ENCODE data around the gene ROR1. TPM values are rescaled to one million over a fixed set of nuclear protein-coding genes. Genes with fewer than 3 reads are reported as not detected.

Gene ROR1
- total RNA-seq, 2 donors from 2014 or later: 5.7 to 14.7 TPM

DNA sequence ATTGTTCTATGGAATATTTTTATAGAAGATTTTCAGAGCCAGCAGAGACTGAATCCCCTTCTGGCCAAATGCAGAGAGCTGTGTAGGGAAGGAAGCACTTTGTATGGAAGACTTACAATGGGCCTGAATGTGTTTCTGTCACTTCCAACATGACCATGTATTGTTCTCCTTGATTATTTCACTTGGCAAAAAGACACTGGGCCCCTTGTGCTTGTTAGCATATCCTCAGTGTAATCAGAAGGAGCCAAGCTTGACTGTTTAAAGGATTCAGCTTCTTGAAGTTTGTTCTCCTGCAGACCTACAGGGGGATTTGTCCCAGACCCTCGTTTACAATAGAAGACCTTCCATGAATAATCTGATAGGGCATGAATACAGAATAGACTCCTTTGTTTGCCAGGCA, 381.5 kb downstream of the ROR1 start:
- no peak for DNase-seq
- intact Hi-C loops (cut with DNase I): no loop called here
- ATAC-seq: no peak

DNA sequence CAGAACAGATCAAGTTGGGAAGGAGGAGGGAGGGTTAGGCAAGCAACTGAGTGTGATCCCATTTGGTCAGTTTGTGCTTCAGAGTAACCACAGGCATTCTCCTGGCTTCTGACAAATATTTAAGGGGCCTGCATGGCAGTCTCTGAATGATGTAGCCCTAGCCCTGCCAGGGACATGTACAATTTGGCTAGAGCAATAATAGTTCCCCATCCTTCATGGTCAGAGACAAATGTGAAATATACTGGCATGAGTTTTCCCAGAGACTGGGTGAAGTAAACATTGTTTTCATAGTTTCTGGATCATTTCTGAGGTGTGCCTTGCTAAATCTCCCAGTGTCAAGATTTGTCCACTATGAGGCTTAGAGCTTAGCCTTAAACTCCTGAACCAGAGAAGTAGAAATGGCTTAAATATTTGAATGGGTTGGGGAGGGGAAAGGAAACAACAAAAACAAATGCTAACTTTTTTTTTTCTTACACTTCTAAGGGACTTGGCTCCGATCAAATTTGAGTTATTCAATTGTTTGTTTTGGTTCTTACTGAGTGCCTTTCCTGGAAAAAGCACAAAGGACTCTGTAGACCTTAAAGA, 387.6 kb downstream of the ROR1 start:
- intact Hi-C loops (cut with DNase I): no loop called here
- ATAC-seq (no peak), DNase-seq (no peak)

DNA sequence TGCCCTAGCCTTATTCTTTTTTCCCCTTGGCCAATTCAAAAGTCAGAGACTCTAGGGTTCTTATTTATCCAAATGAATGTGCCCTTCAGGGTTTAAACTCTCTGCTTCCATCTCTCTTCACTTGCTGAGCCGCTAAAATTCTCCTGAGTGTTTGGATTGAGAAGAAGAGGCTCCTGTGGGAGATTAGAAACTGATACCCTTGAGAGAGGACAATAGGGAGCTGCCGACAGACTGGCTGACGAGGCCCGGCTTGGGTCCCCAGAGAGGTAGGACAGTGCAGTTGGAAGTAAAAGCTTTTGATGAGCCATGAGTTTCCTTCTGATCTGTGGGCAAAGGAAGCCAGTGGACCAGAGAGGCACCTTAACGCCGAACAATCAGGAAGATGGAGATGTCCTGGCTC, 388.3 kb downstream of the ROR1 start:
- DNase-seq: no peak
- ATAC-seq: no peak
- intact Hi-C loops (cut with DNase I): no loop called here

DNA sequence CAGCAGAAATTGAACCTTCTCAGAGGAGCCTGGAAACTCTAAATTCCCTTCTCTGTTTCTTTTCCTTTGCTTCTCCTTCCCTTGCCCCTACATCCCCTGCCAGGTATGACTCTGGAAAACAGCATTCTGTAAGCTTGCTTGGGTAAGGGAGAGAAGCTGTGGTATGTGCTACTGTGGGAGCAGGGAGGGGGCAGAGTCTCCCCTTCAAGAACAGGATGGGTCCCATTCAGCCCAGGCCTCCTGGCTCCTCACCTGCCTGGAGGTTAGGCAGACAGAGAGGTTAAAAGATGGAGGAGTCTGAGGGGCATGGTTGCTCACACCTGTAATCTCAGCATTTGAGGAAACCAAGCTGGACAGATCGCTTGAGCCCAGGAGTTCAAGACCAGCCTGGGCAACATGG, 389.0 kb downstream of the ROR1 start:
- no peak for ATAC-seq
- DNase-seq: no peak
- intact Hi-C loops (cut with DNase I): no loop called here

DNA sequence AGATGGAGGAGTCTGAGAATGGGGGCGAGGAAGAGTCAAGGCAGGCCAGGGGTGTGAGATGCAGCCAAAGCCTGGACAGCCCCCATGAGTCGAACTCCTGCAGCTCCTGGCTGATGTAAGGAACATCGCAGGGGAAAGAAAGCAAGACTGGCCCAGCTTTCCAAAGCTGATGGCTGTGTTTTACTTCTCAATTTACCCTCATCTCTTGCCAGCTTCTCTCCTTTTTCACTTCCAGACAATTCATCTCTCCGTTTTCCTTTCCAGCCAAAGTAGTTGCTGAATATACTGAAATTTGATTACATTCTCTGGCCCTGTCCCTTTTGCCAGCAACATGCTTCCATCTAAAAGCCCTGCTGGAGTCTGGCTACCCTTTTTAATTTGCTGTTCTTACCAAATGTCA, 389.6 kb downstream of the ROR1 start:
- ATAC-seq (no peak), DNase-seq (no peak)
- intact Hi-C loops (cut with DNase I): no loop called here

DNA sequence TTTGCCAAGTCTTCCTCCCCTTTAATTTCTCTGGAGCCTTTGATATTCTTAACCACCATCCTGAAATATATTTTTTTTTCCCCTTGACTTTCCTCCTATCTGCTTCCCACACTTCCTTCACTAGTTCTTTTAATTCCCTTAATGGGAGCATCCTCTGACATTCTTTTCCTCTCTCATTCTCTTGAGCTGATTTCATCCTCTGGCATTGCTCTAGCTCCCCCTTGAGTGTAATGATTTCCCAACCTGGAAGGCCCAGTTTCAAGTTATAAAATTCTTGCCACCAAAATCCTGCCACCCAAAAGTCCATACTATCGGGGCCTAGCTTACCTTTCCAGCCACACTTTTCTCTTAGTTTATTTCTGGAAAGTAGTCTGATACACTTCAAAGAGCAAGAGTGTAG, 390.2 kb downstream of the ROR1 start:
- ATAC-seq: peak; percentile 41 to 56
- intact Hi-C loops (cut with DNase I): no loop called here
- DNase-seq: no peak

DNA sequence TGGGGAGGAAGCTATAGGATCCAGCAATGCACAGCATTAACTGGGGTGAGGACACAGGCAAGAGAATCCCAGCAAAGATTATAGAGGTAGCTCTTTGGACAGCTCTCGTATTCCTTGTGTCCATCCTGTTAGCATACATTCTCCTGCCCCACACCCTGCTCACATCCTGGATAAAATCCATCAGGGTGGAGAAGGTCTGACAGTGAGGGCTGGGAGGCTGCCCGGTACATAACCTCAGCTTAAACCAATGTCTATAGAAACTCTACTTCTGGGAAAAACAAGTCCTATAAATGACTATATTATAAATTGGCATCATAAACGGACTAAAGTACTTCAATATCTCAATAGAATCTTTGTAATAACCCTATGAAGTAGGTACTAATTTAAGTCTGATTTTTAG, 392.8 kb downstream of the ROR1 start:
- ATAC-seq (no peak), DNase-seq (no peak)
- intact Hi-C loops (cut with DNase I): no loop called here

DNA sequence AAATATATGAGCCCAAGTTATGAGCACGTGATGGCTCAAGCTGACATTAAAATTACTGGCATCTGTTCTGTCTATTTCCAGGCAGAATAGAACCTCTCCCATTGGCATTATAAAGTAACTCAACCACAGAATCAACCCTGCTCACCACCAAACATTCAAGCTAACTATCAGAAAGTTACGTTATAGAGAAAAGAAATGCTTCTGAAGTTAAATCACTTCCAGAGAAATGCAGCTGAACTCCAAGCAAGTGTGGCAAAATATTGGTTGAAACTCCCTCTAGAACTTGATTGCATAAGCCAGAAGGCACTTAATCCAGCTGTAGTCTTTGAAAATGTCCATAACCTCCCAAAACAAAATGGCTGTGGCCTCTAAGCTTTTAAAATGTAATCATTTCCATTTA, 393.4 kb downstream of the ROR1 start:
- intact Hi-C loops (cut with DNase I): no loop called here
- ATAC-seq (no peak), DNase-seq (no peak)

DNA sequence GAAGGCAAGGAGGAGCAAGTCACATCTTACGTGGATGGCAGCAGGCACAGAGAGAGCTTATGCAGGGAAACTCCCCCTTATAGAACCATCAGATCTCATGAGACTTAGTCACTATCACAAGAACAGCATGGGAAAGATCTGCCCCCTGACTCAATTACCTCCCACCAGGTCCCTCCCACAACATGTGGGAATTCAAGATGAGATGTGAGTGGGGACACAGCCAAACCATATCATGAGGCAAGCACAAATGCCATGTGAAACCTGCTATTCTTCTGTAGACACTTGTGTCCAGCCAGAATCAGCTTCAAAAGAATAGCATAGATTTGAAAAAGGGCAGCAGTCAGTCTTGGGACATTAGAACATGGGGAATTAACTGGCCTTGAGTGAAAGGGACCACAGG, 397.4 kb downstream of the ROR1 start:
- ATAC-seq (no peak), DNase-seq (no peak)
- intact Hi-C loops (cut with DNase I): no loop called here

DNA sequence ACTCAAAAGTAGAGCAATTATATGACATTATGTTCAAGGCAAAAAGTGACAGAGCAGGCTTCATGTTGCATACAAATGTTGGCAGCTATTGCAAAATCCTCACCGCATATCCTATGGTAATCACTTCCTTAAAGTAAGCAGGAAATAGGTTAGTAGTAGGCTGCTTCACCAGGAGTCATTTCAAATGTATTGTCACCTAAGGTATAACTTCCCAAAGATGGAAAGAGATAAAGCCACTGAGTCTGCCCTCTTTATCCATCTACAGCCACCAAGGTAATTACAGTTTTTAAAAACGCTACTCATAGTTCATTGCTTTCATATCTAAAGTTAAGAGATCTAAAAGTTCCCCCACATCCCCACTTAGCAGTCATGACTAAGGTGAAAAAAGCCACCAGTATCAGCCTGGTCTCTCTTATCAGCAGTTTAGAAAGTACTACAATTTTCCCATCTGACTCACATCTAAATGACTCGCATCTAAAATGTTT, 398.0 kb downstream of the ROR1 start:
- intact Hi-C loops (cut with DNase I): no loop called here
- peak in 1 of 2 donors; percentile 63 for ATAC-seq
- no peak for DNase-seq

DNA sequence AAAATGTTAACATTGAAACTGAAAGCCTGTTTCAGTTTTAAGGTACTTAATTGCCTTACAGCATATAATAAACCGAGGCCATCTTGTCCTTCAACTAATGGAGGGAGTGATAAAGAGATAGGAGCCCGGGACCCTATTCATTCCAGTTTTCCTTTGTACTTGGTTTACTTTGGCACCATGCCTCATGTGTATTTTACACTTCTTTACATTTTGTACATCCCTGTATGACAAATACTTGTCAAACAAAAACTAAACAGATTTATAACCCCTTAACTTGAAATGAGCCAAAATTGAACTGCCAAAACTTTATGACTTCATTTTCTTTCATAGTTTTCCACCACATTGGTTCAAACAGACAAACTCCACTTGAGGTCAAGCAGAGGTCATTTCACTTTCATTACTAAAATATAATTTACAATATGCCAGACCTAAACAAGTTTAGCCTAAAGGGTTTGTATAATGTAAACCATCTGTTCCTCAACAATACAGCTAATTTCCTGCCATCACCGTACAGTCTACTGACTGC, 398.7 kb downstream of the ROR1 start:
- DNase-seq: no peak
- no peak for ATAC-seq
- intact Hi-C loops (cut with DNase I): no loop called here

DNA sequence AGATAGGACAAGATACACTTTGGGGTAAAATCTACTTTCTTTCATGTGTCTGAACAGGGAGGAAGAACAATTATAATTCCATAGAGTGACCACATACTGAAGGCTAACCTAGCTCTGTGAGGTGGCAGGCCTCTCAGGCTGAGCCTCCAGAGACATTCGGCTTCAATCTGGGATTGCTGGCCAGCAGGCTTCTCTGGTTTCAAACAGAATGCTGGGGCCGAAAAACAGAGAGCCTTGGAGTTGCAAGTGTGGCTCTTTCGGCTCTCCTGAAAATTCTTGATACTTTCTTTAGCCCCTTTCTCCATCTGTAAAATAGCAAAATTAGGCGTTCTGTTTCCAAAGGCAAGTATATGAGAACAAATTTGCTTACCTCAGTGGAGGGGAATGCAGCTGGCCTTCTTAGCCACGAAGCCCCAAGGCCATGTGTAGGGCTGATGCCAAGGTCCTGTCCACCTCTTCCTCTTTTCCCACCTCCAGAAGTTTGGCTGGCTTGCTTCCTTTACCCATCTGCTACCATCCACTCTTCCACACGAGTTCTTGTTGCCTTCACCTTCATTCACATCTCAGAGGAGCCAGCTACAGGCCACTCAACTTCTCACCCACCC, 399.6 kb downstream of the ROR1 start:
- DNase-seq: no peak
- ATAC-seq: peak in 1 of 2 donors; percentile 40
- intact Hi-C loops (cut with DNase I): no loop called here

DNA sequence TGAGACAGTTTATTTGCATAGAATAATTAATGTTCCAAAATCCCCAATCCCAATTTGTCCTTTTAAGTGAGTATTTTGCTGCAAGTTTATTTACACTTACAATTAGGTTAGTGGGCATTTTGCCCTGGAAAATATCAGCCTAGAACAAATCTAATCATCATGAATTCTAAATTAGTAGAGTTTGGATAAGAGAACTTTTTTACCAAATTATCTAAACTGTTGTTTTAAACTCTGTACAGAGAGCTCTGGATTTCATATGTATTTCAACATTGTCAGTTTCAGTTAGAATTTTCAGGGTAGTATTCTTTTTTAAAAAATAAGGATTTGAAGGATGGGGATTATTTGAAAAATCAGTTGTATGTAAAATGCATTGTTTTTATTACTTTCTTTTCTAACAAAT, 401.8 kb downstream of the ROR1 start:
- no peak for DNase-seq
- ATAC-seq: no peak
- intact Hi-C loops (cut with DNase I): no loop called here

DNA sequence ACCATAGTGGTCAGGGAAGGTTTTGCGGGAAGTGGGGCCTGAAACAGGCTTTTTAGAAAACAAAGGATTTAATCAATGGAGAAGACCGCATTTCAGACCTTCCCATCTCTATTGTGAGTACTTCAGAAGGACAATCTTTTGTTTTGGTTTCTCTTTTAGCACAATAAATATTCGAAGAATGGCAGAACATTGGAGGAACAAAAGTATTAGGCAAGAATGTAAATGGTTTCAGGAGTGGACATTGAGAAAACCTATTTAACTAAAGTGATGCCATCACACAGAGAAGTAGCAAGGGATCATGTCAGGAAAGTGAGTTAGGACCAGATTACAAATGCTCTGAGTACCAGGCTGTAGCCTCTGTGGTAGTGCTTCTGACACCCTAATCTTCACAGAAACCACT, 402.8 kb downstream of the ROR1 start:
- intact Hi-C loops (cut with DNase I): no loop called here
- no peak for DNase-seq

DNA sequence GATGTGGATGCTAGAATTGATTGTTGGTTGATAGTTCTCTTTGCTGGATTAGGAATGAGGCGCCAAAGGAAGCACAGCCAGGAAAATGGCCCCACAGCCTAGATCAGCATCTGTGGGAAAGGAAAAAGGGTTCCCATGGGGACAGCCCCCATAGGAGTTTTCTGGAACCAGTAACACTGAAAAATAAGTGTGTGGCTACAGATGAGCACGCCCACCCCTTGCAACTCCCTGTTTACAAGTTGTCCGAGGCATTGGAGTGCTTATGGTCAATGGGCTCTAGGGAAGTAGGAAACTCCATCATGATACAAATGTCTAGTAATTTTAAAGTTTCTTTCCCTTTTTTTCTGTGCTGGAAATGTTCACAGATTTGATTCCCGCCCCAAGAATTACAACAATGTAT, 405.8 kb downstream of the ROR1 start:
- ATAC-seq: no peak
- intact Hi-C loops (cut with DNase I): no loop called here
- DNase-seq: no peak

More for the DNA sequence above, 402.8 kb downstream of the ROR1 start:
- ATAC-seq: no peak

DNA sequence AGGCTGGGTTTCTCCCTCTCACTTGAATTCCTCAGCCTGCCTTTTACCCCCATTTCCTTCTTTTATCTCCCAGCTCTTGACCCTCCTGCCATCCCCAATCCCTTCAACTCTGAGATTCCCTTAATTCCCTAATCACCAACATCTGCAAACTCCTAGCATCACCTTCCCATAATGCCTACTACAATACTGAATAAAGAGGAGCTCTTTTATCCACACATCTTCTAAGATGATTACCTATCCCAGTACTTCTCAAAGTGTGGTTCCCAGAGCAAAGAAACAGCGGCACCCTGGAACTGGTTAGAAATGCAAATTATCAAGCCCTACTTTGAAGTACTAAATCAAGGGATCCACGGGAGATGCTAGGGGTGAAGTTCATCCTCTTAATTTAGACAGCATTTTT, 408.4 kb downstream of the ROR1 start:
- DNase-seq: no peak
- ATAC-seq: no peak
- intact Hi-C loops (cut with DNase I): no loop called here

DNA sequence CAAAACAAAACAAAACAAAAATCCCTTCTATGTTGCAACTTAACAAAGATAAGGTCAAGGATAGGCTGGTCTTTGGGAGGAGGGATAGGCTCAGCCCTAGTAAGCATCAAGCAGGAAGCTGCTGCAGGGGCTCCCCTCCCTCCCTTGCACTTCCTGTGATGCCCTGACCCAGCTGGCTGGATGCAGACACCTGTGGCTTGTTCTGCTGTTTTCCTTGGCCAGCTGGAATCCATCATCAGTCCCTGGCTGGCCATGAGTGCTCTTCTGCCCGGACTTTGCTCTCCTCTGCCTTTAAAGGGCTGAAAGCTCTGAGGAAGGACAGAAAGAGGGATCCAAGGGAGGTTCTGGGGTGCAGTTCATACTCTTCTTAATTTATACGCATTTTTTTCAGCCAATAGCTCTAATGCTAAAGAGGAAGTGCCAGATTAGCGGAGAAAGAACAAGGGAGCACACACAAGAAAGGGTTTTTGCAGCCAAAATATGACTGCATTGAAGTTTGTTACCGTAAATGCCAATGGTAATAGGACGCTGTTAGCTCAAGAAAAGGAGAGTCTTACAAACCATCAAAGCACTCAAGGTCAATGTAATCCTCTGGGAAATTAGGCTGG, 409.7 kb downstream of the ROR1 start:
- intact Hi-C loops (cut with DNase I): no loop called here
- ATAC-seq (peak in 1 of 2 donors; percentile 33), DNase-seq (no peak)

DNA sequence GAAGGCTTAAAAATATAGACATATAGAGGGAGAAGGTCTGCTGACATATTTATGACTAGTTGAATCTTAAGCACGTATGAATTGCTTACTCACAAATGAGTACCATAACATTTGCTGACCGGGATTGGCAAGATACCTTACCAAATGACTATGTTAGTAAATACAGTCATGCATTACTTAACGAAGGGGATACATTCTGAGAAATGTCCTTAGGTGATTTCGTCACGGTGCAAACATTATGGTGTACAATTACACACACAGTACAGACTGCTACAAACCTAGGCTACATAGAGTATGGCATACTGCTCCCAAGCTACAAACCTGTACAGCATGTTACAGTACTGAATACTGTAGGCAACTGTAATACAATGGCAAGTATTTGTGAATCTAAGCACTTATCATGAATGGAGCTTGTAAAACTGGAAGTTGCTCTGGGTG, 410.2 kb downstream of the ROR1 start:
- intact Hi-C loops (cut with DNase I): no loop called here
- ATAC-seq: no peak
- no peak for DNase-seq

DNA sequence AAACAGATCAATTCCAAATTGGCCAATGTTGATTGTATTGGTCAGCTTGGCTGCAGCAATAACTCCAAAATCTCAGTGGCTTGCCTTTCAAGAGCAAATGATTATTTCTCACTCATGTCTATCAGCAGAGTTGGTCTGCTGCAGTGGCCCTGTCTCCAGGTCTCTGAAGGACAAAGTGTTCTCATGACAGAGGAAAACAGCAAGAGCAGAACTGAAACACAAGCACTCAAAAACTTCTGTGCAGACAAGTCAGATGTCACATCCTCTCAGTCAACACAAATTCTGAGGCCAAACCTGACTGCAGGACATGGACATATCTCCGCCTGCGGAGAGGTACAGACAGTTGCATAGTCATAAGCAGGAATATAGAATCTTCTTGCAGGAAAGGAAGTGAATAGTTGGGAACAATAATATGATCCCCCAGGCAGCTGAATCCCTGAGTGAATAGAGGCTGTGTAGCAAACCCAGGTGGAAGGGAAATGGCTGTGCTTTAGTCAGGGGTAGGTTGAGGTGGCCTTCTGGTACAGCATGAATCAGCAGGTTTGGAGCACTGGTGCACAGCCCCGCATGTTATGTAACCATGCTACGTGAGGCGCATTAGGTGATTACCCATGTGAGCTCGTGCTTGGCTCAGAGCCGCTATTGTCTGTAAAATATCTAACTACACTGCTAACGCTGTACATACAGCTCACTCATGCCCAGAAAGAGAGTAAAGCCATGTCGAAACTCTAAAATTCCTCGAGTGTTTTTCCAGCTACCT, 412.5 kb downstream of the ROR1 start:
- DNase-seq (no peak), ATAC-seq (peak; percentile 26 to 57)
- intact Hi-C loops (cut with DNase I): no loop called here

DNA sequence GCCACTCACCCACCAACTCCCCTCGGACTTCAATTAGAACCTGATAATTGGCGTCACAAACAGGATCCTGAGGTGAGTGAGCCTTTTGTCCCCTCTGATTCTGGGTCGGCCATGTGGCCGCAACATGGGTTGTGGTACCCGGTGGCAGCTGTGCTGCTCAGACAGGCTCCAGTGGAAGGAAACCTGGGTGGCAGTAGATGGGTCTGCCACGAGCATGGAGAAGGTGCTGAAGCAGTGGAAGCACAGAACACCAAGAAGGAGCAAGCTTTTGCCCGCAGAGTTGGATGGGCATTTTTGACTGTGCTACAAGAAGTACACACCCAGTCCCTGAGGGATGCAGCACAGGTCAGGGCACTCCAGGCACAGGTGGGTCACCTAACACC, 413.1 kb downstream of the ROR1 start:
- ATAC-seq (no peak), DNase-seq (no peak)
- intact Hi-C loops (cut with DNase I): no loop called here
